Mucosa of descending colon (tissue), 3 donors: Measurements from ENCODE around the gene PLET1. TPM values are rescaled to one million over a fixed set of nuclear protein-coding genes. Genes with fewer than 3 reads are reported as not detected.
A peak's percentile ranks its signal among the peaks of the same experiment; 100 is the strongest.
"Not testable (repeated sequence)": the region's sequence is repeated elsewhere in the genome, so short reads cannot be mapped to it uniquely, and the experiment has no call there.

Experiments used
- ATAC-seq: fragments of 200-7000 bp; cut with Tn5 transposase; one replicate; pipeline ENCODE4 v1.9.1; 2020; ENCODE audit warnings: mild to moderate bottlenecking, moderate library complexity
- DNase-seq, 3 donors: peaks; one replicate each; pipeline ENCODE4 v3.0.0-alpha.2; 2020
- H3K36me3 ChIP-seq: fragments of 200-600 bp; one replicate; pipeline ENCODE4 v1.8.0; 2021; ENCODE audit warnings: low read depth, mild to moderate bottlenecking
- H3K4me1 ChIP-seq: fragments of 200-600 bp; one replicate; pipeline ENCODE4 v1.8.0; 2021; ENCODE audit warnings: low read depth, mild to moderate bottlenecking
- H3K4me3 ChIP-seq: fragments of 200-600 bp; one replicate; pipeline ENCODE4 v1.8.0; 2021; ENCODE audit warnings: mild to moderate bottlenecking
- H3K9me3 ChIP-seq: fragments of 200-600 bp; one replicate; pipeline ENCODE4 v1.8.0; 2021; ENCODE audit warnings: mild to moderate bottlenecking
- CTCF ChIP-seq: fragments of 200-600 bp; IDR thresholded peaks from one replicate; pipeline ENCODE4 v1.8.0; 2022; ENCODE audit warnings: antibody characterized with exemption, mild to moderate bottlenecking
- intact Hi-C, 2 donors: fragments of 100-400 bp; cut with DNase I in 1 of 2; cut with micrococcal nuclease in 1 of 2; formaldehyde crosslinking; loops; one replicate each; pipeline versions ENCODE4 v1.11.0 to v1.11.1; 2022; cut with DNase I, micrococcal nuclease
- total RNA-seq, 3 donors: library from RNA; stranded (reverse); fragmentation: NEBNext Ultra II Directional in 2 of 3; extraction: Animal tissue kit (Norgen Biotek cat#: 25700) in 2 of 3; gene quantifications; one replicate each; pipeline versions ENCODE4 v1.2.1 to v1.2.4, GENCODE V29; 2021 to 2023
- donor health status: DM: no; HTN: no; CAD: no; lungs with moderate emphysema.
- donor health status: DM: no; HTN: no; CAD: no.
- donor health status: DM: no; HTN: yes; CAD: no.

PLET1 gene
- total RNA-seq, 3 donors from 2014 or later, result not detected

- Histone ChIP-seq H3K36me3 (no peaks in the 10 kb centered on the region), H3K9me3 (no peaks in the 10 kb centered on the region), H3K4me3 (no peak overlapping the region), H3K4me1 (no peaks in the 10 kb centered on the region)
- intact Hi-C loops, result loop anchor here in 1 of 2 donors (10.0 kb wide), 1 partner anchor 1082 kb away; no protein-coding TSS in a partner anchor
- no peak for ATAC-seq
- DNase-seq, result no peak
- TF ChIP-seq CTCF, result no peak
Measured at GRCh38 chr11:112212710-112213109, 48.0 kb downstream of the PLET1 start.

DNA sequence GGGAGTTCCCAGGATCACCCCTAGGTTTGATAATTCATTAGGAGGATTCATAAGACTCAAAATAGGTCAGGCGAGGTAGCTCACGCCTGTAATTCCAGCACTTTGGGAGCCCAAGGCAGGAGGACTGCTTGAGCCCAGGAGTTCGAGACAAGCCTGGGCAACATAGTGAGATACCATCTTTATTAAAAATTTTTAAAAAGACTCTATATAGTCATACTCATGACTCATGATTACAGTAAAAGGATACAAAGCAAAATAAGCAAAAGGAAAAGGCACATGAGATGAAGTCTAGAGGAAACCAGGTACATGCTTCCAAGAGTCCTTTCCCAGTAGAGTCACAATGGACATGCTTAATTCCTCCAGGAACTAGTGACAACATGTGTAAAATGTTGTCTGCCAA lies 48.4 kb downstream of the PLET1 start:
- no peak overlapping the region for H3K4me3 ChIP-seq
- intact Hi-C loops, result loop anchor here in 1 of 2 donors (10.0 kb wide), 1 partner anchor 1083 kb away; no protein-coding TSS in a partner anchor
- H3K4me1 ChIP-seq, result no peaks in the 10 kb centered on the region
- H3K9me3 ChIP-seq, result no peaks in the 10 kb centered on the region
- H3K36me3 ChIP-seq, result no peaks in the 10 kb centered on the region
- DNase-seq, result no peak
- no peak for TF ChIP-seq CTCF
- ATAC-seq, result no peak

GRCh38 chr11:112211536-112211935 lies 49.1 kb downstream of the PLET1 start:
- no peaks in the 10 kb centered on the region for H3K9me3 ChIP-seq
- no peak for TF ChIP-seq CTCF
- ATAC-seq (no peak), DNase-seq (no peak)
- no peak overlapping the region for H3K4me3 ChIP-seq
- no peaks in the 10 kb centered on the region for H3K4me1 ChIP-seq
- H3K36me3 ChIP-seq, result no peaks in the 10 kb centered on the region
- intact Hi-C loops, result loop anchor here in 1 of 2 donors (10.0 kb wide), 1 partner anchor 1083 kb away; no protein-coding TSS in a partner anchor

DNA sequence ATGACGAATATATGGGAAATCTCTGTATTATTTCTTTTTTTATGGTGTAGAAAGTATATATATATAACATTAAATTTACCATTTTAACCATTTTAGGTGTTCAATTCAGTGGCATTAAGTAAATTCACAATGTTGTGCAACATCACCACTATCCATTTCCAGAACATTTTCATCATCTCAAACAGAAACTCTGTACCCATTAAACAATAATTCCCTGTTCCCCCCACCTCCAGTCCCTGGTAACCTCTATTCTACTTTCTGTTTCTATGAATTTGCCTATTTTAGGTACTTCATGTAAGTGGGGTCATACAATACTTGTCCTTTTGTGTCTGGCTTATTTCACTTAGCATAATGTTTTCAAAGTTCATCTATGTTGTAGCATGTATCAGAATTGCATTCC lies 49.8 kb downstream of the PLET1 start:
- H3K4me1 ChIP-seq, result no peaks in the 10 kb centered on the region
- intact Hi-C loops, result loop anchor here in 1 of 2 donors (10.0 kb wide), 1 partner anchor 1084 kb away; no protein-coding TSS in a partner anchor
- DNase-seq, result no peak
- no peak for TF ChIP-seq CTCF
- H3K4me3 ChIP-seq, result no peak overlapping the region
- ATAC-seq, result no peak
- H3K36me3 ChIP-seq, result no peaks in the 10 kb centered on the region
- no peaks in the 10 kb centered on the region for H3K9me3 ChIP-seq

DNA sequence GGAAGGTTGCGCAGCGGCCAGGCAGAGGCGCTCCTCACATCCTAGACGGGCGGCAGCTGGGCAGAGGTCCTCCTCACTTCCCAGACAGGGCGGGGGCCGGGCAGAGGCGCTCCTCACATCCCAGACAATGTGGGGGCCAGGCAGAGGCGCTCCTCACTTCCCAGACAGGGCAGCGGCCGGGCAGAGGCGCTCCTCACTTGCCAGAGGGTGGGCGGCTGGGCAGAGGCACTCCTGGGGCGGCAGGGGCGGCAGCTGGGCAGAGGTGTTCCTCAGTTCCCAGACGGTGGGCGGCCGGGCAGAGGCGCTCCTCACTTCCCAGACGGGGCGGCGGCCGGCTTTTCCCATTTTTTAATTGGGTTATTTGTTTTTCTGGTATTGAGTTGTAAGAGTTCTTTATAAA lies 54.6 kb downstream of the PLET1 start:
- Histone ChIP-seq H3K4me3 (no peak overlapping the region), H3K4me1 (no peaks in the 10 kb centered on the region), H3K9me3 (no peaks in the 10 kb centered on the region), H3K36me3 (no peaks in the 10 kb centered on the region)
- intact Hi-C loops, result no loop called here
- DNase-seq (peak in 1 of 3 donors; percentile 51), ATAC-seq (no peak)
- TF ChIP-seq CTCF, result no peak

GRCh38 chr11:112200252-112200651 lies 60.4 kb downstream of the PLET1 start:
- DNase-seq, result no peak
- no peak for TF ChIP-seq CTCF
- H3K9me3 ChIP-seq, result no peaks in the 10 kb centered on the region
- intact Hi-C loops, result no loop called here
- no peaks in the 10 kb centered on the region for H3K36me3 ChIP-seq
- no peaks in the 10 kb centered on the region for H3K4me1 ChIP-seq
- ATAC-seq, result no peak
- no peak overlapping the region for H3K4me3 ChIP-seq

GRCh38 chr11:112199101-112199500 lies 61.6 kb downstream of the PLET1 start:
- intact Hi-C loops, H3K9me3 ChIP-seq, H3K36me3 ChIP-seq, DNase-seq, H3K4me3 ChIP-seq, H3K4me1 ChIP-seq, ATAC-seq: not testable (repeated sequence)
